HG02885 (cell line): Measurements from ENCODE around the gene THYN1.

ENCODE experiments used
- ATAC-seq: cut with Tn5 transposase; IDR thresholded peaks from one replicate; pipeline ENCODE4 v1.9.1; 2021; ENCODE audit warnings: mild to moderate bottlenecking; ENCODE audit not compliant: unreplicated experiment, poor library complexity

Gene THYN1

DNA sequence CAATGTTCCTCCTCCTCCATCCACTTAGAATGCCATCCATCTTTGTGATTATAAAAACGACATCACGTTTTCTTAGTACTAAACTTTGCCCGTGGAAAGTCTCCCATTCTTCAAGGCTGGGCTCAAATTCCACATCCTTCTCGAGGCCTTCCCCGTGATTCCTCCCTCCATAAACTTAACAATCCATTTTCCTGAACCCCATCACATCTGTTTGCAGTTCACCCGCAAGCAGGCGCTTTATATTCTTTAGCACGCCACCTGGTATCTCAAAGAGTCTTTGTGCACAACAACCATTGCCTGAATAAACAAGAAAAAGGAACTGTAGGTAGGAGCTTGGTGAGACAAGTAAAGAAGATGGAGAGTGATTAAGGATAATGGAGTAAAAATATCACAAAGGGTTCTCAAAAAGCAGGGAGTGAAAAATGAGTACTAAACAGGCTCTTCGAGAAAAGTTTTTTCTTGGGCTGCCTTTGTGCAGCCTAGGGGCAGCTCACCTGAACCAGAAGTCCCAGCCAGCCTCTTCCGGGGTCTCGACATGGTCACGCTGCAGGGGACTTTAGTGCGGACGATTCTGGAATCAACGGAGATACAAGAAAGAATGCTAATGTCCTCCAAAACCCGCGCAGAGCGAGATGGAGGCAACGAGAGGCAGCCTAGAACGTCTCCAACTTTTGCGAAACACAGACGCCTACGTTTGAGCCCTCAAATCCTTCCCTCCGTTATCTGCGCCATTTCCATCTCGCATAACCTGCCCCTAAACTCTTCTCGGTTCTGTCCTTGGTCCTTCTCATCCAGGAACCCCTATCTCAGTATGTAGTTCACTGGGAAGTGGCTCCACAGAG is 585 bp downstream of the THYN1 start:
- ATAC-seq, result peak; percentile 33

DNA sequence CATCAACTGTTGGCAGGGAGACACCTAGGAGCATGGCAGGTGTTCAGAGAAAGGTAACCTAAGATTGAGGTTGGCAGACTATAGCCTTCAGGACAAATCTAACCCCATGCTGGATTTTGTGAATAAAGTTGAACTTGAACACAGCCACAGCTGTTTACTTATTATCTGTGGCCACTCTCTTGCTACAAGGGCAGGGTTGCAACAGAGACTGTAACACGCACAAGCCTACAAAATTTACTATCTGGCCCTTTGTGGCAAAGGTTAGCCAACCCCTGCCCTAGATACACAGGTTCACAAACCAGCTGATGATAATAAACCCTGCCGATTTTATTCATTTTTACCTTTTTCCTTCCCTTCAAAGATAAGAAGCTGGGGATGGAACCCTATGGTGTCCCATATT is 2.5 kb downstream of the THYN1 start:
- ATAC-seq, result no peak

DNA sequence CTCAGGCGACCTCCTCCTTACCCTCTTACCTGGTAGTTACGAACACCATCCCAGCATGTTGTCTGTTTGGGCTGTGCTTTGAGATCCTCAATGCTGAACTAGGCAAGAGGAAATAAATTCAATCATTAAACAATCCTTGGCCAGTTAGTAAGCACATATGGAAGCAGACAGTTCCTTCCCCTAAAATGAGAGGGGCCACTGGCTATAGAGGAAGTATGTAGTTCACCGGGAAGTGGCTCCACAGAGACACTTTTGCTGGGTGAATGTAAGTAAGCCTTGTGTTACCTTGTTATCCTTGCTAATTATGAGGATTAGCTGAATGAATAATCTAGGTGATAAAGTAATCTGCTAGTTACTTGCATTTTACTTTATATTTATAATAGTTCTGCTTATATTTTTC is 2.9 kb downstream of the THYN1 start:
- no peak for ATAC-seq

DNA sequence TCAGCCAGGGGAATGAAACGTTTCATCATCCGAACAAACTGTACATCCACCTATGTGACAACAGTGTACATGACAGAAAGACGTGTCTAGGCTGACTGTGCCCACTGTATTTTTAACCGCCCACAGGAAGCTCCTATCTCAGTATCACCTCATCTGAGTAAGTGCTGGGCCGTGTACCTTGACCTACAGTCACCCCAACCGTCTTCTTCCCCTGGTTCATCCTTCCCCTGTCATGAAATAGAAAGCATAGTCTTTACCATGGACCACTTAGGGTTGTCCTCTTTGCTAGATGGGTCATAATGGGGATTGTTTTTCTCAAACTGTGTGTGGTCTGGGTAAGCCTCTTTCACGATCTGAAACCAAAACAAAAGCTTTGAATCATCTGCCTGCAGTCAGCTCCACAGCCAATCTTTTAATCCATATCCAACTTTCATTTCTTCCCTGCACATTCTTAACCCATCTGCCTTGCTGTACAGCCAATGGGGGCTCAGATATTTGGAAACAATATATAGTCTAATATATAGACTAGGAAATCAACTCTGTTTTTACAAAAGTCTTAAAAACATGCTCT is 4.2 kb downstream of the THYN1 start:
- no peak for ATAC-seq

DNA sequence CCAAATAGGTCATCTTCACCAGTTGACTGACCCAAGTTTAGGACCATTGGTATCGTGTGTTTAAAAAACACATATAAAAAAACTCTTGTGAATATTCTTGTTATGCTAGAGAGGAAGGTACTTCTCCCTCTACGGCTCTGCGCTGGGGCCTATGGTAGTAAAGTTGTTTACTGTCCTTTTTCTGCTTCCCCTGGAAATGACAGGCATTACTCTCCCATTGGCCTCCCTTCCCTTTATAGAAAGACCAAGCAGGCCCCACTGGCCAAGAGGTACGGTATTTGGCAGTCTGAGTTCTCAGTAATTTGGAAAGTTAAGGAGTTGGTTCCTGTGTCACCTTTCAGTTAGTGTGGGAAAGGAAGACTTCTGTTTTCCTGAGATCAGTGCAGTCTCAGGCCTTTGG is 6.5 kb downstream of the THYN1 start:
- no peak for ATAC-seq

DNA sequence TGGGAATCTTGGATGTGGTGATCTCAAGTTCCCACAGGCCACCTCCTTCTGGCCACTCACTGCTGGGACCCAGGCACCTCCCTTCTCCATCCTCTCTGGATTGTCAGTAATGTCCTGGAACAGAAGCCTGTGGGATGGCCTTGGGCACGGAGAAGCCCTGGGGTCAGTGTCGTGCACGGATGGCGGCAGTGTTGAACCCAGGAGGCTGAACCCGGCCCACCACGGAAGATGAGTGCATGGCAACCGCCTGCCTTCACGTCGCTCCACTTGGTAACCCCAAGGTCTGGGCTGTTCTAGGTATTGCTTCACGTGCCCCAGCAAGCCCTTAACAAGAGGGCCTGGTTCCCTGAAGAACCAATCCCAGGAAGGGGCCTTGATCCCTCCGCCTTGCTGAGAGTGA is 7.1 kb downstream of the THYN1 start:
- no peak for ATAC-seq

DNA sequence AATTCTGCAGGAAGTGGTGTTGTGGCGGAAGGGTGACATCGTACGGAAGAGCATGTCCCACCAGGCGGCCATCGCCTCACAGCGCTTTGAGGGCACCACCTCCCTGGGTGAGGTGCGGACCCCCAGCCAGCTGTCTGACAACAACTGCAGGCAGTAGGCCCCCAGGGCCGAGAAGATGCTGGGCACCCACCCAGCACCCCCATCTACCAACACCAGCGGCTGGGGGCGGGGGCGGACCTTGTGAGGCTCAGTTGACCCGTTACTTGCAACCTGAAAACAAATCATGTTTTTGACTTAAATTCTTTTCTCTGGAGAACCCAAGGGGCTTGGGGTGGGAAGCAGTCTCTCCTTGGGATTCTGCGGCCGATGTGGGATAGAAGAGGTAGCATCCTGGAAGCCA is 7.7 kb downstream of the THYN1 start:
- no peak for ATAC-seq

DNA sequence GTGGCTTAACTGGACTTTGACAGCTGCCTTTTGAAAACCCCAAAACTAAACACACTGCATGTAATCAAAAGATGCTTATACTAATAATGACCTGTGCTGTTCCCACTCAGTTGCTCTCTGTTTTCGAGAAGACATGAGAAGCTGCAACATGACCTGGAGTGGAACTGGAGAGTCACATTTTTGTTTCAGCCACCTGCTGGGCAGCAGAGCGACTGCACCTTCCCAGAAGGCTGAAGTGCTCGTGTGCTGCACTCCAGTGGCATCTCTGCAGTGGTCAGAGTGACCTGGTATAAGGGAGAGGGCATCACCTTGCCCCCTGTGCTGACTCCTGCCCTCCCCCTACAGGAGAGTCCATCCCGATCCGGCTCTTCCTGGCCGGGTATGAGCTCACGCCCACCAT is 8.6 kb downstream of the THYN1 start:
- peak; percentile 79 for ATAC-seq

DNA sequence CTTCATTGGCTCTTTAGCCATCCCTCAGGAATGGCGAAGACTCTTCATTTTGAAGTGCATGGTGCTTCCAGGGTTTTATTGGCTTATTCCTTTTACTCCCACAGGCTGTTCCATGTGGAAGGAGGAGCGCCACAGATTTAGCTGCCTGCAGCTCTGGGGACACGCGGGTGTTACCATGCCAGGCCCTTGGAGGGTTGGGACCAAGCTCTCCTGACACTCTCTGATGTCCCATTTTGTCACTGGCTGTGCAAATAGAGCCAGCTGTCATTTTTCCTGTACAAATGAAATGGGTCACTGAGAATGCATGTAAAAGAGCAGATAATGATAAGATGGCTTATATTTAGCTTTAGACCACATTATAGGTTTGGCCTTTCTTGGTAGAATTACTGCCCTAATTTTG is 9.2 kb downstream of the THYN1 start:
- no peak for ATAC-seq

DNA sequence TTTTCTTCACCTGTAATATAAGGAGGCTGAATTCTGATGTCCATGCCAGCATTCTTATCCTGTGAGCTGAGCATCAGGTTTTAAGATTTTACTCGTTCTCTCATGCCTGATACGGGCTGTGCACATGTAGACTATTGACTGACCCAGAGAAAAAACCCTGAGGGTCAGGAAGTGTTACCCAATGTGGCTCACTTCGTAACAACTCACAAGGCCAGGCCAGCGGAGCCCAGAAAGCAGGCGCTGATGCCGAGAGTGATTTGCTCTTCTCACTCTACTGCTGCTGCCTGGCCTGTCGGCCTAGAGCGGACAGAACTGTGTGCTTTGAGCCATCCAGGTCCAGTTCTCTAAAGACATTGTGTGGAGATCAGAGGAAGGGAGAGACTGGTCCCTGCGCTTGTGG is 10.8 kb downstream of the THYN1 start:
- no peak for ATAC-seq

DNA sequence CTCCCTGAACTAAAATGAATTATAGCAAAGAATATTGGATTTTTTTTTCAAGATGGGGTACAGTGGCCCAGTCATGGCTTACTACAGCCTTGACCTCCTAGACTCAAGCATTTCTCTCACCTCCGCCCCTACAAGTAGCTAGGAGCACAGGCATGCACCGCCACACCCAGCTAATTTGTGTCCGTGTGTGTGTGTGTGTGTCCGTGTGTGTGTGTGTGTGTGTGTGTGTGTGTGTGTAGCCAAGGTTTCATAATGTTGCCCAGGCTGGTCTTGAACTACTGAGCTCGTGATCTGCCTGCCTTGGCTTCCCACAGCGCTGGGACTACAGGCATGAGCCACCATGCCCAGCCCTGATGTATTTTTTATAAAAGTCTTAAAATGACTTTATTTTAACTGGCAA is 12.6 kb downstream of the THYN1 start:
- no peak for ATAC-seq

DNA sequence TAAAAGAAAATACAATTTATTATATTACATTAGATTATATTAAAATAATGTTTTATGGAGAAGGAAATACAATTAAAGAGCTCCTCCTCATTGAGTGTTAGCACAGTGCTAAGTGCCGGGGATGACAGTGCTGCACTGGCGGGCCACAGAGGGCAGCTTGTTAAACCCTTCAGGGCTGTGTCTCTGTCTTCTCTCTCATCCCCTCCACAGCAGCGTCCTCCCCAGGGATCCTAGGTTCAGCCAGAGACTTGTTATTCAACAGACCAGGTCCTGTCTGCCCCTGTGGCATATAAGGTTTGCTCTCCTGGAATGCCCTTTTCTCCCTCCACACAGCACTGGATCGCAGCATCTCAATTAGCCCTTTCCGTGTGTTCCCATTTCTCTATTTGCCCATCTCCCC is 14.2 kb downstream of the THYN1 start:
- no peak for ATAC-seq

DNA sequence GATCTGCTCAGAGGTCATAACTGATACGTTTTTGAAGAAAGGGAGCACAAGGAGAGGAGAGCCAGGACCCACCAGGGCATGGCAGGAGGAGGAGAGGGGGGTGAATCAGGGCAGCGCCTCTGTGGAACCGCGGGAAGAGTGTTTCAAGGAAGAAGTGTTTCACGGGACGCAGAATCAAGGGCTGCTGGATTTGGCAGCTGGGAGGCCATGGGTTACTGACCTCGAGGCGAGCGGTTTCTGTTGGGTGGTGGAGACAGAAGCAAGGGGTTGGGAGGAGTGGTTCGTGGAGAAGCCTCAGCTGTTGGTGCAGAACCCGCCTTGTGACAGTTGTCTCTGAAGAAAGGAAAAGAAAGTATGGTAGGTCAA is 15.6 kb downstream of the THYN1 start:
- ATAC-seq, result no peak

DNA sequence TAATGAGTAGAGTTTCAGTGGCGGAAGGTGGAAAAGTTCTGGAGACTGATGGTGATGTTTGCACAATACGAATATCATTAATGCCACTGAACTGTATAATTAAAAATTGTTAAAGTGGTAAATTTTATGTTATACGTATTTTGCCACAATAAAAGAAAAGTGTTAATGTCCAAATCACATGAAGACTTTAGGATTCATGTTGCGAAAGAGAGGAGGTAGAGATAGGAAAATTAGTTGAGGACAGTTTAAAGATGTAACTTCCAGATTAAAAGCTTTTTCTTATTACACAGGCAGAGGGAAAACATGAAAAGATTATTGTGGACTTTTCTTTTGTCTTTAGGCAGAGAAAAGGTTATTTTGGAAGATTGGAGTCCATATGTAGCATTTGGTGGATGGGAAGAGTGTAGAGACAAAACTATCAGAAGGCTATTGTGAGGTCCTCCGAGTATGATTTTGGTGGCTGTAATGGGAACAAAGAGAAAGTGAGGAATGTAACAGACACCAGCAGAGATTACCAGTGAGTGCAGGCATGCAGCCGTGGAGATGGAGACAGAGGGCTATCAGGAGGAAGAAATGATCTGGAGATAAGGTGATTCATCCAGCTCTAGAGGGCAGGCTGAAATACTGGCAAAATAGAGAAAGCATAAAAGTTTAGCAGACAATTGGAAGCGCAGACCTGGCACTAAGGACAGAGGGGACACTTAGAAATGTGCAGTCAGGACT is 16.2 kb downstream of the THYN1 start:
- ATAC-seq, result no peak

DNA sequence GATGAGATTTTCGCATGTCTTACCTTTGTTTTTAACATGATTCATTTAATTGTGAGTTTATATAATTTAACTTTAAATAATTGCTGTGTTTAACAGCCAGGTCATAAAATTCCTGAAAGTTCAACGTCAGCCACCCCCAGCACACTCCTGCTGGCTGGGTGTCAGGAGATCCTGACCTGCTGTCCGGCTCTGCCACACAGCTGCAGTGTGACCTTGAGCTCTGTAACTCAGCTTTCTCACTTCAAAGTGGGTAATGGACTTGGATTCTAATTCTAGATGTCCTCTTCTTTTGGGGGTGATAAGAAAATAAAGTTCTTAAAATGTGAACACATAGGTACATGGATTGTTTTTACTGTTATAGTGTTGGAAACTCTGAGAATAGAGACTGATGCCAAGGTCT is 17.8 kb downstream of the THYN1 start:
- ATAC-seq, result no peak

DNA sequence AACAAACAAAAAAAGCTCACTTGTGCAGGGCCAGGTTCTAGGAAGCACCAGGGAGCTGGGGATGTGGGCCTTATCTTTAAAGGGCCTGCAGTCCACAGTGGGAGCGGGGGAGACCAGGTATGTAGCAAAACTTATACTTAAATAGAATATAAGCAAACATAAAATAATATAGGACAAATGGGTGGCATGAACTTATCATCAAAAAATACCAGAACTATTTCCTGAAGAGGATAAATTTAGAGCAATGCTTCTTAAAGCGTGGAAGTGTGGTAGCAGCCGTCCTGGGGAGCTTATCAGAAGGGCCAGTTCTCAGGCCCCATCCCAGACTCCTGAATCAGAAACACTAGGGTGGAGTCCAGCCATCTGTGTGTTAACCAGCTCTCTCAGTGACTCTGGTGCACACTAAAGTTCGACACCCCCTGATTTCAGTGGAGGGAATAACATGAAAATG is 19.4 kb downstream of the THYN1 start:
- ATAC-seq, result no peak

DNA sequence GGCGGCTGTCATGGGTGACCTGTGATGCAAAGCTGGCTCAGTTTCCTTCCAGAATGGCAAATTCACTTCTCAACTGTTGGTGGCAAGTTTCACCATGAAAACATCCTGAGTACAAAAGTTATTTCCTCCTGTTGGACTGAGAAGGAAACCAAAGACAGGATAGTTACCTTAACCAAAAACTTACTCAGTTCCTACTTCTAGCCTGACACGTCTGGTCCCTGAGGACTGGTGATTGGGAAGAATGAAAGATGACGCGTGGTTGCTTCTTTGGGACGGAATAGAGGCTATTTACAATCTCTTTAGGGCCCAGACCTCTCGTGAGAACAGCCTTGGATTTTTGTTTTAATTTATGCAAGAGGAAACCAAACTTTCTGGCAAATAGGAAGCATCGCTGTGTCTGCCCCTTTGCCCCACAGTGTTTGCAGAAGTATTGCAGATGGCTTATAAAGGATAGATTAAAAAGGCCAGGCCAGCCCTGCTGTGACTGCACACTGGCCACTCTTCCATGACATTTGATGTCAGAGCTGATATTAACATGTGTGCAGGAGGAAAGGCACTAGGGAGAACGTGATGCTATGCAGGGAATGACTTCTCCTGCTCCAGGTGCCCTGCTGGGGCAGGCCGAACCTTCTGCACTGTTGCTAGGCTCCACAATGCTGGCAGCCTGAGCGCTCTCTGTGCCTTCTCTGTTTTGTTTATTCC is 21.0 kb downstream of the THYN1 start:
- no peak for ATAC-seq

DNA sequence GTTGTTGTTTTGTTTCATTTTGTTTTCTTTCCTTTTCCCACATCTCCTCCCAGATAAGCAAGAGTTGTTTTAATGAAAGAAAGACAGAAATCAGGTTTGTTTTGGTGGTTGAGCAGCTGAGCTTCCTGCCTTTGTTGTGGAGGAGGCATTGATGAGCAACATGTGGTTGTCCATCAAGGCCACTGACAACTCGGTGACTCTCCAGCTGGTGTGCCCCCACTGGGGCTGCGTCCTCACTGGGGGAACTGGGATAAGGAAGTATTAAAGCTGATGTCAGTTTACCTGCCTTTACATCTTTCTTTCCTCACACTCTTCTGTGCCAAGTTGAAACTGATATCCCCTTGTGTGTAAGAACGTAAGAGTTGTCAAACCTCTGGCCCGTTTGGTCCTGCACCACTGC is 22.8 kb downstream of the THYN1 start:
- no peak for ATAC-seq

DNA sequence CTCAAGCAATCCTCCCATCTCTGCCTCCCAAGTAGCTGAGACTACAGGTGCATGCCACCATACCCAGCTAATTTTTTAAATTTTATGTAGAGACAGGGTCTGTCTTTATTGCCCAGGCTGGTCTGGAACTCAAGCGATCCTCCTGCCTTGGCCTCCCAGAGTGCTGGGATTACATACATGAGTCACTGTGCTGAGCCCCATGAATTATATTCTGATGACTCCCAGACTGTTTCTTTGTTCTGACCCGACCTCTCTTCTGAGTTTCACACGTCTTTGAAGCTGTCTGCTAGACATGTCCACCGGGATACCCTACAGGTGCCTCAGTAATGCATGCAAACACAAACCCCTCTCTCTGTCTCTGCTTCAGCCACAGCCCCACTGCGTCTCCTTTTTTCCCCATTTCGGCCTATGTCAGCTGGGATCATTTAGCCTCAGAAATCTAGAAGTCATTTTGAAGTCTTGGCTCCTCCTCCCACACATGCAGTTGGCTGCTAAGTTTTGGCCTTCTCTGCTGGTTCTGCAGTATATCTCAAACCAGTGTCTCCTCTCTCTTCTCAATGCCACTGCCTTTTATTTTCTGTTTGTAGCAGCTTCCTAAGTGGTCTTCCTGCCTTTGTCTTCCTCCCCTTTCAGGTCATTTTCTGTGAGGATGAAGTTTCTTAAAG is 23.9 kb downstream of the THYN1 start:
- no peak for ATAC-seq

DNA sequence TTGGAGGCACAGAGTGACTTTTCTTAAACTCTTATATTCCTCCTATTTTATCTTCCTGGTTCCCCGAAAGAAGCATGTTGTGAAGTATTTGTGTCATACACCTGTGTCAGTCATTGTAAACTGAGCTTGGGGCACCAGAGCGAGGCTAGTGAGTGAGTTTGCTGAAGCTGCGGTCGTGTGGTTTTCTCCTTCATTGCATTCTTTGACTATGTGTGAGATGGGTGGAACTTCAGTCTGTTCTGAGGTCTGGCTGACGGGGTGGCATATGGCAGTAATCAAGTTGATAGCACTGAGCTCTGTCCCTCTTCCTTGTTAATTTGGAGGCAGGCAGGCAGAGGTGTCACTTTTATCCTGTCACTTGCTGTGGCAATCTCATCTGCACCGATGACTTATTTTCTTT is 24.5 kb downstream of the THYN1 start:
- peak; percentile 61 for ATAC-seq
